Measurements from ENCODE around the gene FRMD4A. TPM values are rescaled to one million over a fixed set of nuclear protein-coding genes. Genes with fewer than 3 reads are reported as not detected.

Gene FRMD4A
- total RNA-seq = 236 and 267 TPM in 2 replicates
- long read RNA-seq, transcript FRMD4A-202 (14 exons, 1,741 nt) = major isoform, 9 of 339 reads
- long read RNA-seq, partial matches to known transcripts = 120 of 339 reads
- long read RNA-seq, other reads (novel, unspliced or antisense) = 208 of 339 reads

GRCh38 chr10:14330388-14331061 lies at the start of gene FRMD4A:
Gene FRMD4A, minus strand, starts transcription at chr10:14330924.
- DNase-seq (ENCODE audit: extremely low spot score, unreplicated experiment) = no peak
- Mint-ChIP-seq H3K4me3 (ENCODE audit: unreplicated experiment) (peak within 1 kb of the TSS; percentile 53), H3K36me3 (ENCODE audit: unreplicated experiment) (peaks cover 2% of the 10 kb centered on the region), H3K4me1 (ENCODE audit: unreplicated experiment) (peaks cover 34% of the 10 kb centered on the region), H3K27me3 (ENCODE audit: unreplicated experiment) (no peaks in the 10 kb centered on the region), H3K9me3 (ENCODE audit: unreplicated experiment) (peaks cover under 1% of the 10 kb centered on the region), H3K27ac (ENCODE audit: unreplicated experiment) (no peak within 1 kb of the TSS)
- no peak for TF ChIP-seq CTCF (IDR thresholded peaks at IDR 0.05)

DNA sequence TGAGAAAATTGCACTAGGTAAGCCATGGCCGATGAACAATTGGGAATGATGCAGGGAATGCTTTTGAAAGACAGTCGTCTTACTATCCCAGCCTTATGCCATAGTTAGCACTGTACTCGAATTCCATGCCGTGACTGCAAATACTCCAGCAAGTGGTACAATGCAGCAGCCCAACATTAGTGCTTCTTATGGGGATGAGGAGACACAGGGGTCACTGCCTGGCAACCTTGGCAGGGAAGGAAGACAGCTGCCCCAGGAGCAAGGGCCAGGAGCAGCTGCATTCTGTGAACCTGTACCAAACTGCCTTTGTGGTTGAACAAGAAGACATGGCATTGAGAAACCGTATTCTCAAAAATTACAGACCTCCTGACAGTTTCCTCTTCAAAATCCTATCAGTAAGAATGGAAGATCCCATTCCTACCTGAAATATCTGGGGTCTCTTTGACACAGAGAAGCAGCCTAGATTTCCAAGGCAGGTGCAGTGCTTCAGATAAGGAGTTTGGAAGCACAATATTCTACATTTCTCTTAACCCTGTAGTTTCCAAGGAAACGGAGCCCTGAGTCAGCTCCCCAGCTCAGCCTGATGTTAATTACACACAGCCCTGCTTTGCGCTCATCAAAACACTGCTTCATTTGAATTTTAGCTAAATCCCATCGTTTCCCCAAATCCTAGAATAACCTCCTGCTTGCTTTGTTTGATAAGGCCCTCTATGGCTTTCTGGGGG lies 49.0 kb upstream of the FRMD4A start:
- peaks cover 4% of the 10 kb centered on the region for H3K9me3 Mint-ChIP-seq (ENCODE audit: unreplicated experiment)
- H3K4me3 Mint-ChIP-seq (ENCODE audit: unreplicated experiment) = no peak overlapping the region
- no peaks in the 10 kb centered on the region for H3K27me3 Mint-ChIP-seq (ENCODE audit: unreplicated experiment)
- no peak overlapping the region for H3K27ac Mint-ChIP-seq (ENCODE audit: unreplicated experiment)
- H3K36me3 Mint-ChIP-seq (ENCODE audit: unreplicated experiment) = no peaks in the 10 kb centered on the region
- no peak for DNase-seq (ENCODE audit: extremely low spot score, unreplicated experiment)
- peaks cover 50% of the 10 kb centered on the region for H3K4me1 Mint-ChIP-seq (ENCODE audit: unreplicated experiment)
- no peak for TF ChIP-seq CTCF (IDR thresholded peaks at IDR 0.05)

DNA sequence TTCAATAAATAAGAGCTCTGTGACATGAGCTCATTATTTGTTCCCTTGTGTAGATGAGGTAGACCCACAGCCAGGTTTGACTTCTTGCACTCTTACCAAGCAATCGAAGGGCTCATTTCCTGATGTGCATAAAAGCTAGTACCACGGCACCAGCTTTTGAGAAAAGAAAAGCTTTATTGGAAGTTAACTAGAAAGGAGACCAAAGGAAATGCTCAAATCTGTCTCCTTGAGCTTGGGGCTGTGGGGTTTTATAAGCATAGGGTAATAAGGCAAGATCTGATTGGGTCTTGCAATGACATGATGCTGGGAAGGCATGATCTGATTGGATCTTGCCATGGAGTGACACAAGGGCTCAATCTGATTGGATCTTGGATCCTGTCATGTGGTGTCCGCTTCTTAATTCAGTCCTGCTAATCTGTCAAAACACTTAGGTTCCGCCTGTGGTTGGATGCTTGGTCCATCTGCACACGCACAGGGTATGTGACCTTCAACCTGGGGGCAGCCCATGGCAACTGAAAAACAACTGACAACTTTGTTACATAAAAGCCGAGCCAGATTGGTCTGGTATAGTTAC lies 47.8 kb upstream of the FRMD4A start:
- no peak for DNase-seq (ENCODE audit: extremely low spot score, unreplicated experiment)
- Mint-ChIP-seq H3K4me3 (ENCODE audit: unreplicated experiment) (no peak overlapping the region), H3K9me3 (ENCODE audit: unreplicated experiment) (no peaks in the 10 kb centered on the region), H3K4me1 (ENCODE audit: unreplicated experiment) (peaks cover 39% of the 10 kb centered on the region), H3K27me3 (ENCODE audit: unreplicated experiment) (no peaks in the 10 kb centered on the region), H3K27ac (ENCODE audit: unreplicated experiment) (no peak overlapping the region), H3K36me3 (ENCODE audit: unreplicated experiment) (no peaks in the 10 kb centered on the region)
- TF ChIP-seq CTCF (IDR thresholded peaks at IDR 0.05) = no peak

DNA sequence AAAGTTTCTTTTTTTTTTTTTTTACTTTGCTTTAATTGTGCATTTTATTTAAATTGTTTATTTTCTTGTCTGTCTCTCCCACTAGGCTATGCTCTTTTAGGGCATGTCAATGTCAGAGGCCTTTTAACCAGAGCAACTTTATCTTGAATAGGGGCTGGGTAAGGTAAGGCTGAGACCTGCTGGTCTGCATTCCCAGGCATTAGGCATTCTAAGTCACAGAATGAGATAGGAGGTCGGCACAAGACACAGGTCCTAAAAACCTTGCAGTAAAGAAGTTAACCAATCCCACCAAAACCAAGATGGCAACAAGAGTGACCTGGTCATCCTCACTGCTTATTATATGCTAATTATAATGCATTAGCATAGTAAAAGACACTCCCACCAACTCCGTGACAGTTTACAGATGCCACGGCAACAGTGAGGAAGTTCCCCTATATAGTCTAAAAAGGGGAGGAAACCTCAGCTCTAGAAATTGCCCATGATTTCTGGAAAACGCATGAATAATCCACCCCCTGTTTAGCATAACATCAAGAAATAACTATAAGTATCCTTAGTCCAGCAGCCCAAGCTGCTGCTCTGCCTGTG lies 47.0 kb upstream of the FRMD4A start:
- Mint-ChIP-seq H3K36me3 (ENCODE audit: unreplicated experiment) (no peaks in the 10 kb centered on the region), H3K27ac (ENCODE audit: unreplicated experiment) (no peak overlapping the region), H3K9me3 (ENCODE audit: unreplicated experiment) (no peaks in the 10 kb centered on the region), H3K4me3 (ENCODE audit: unreplicated experiment) (no peak overlapping the region), H3K4me1 (ENCODE audit: unreplicated experiment) (peaks cover 33% of the 10 kb centered on the region), H3K27me3 (ENCODE audit: unreplicated experiment) (no peaks in the 10 kb centered on the region)
- no peak for TF ChIP-seq CTCF (IDR thresholded peaks at IDR 0.05)
- DNase-seq (ENCODE audit: extremely low spot score, unreplicated experiment) = no peak

Data from osteocyte (in vitro differentiated cells).